ENCODE results near the gene DHTKD1.

DHTKD1 gene

DNA sequence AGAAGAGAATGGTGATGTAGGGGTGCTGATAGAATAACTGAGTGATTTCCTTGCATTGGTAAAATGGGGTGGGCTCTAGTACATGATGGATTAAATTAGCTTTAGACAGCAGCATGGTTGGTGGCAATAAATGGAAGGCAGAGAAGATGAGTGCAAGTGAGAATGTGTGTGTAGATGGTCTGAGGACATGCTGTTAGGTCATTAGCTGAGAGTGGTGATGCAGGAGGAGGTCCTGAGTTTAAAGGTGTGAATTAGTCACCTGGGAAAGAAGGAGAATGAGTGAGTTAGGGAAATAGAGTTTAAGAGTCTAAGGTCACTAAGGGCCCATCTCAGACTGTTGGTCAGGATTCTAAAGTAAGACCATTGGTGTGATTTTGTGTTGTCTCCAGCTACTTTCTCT, 42.8 kb downstream of the DHTKD1 start:
- H3K27ac ChIP-seq (replicated peaks; ENCODE audit: low read length) = no peak overlapping the region
- H3K9ac ChIP-seq (ENCODE audit: low read depth, low read length, poor library complexity) = no peak overlapping the region
- no peak overlapping the region for H2AFZ ChIP-seq (ENCODE audit: low read length)
- no peak overlapping the region for H3K23ac ChIP-seq (ENCODE audit: low read depth, low read length, poor library complexity)
- no peak overlapping the region for H3K14ac ChIP-seq (ENCODE audit: low read length)
- H3K4me1 ChIP-seq (ENCODE audit: control insufficient read depth in 2 of 2, insufficient read depth in 1 of 2, low read depth in 1 of 2, low read length in 2 of 2) = no peaks in the 10 kb centered on the region
- H2BK120ac ChIP-seq (ENCODE audit: low read depth, low read length) = no peak overlapping the region
- H3K9me3 ChIP-seq (replicated peaks in 1 of 2; ENCODE audit: control insufficient read depth in 2 of 2, insufficient read depth in 1 of 2, low read depth in 1 of 2, low read length in 2 of 2) = peaks cover 0 to 2% of the 10 kb centered on the region in 2 donors
- H3K4me2 ChIP-seq (ENCODE audit: insufficient read depth, low read length, poor library complexity, severe bottlenecking) = no peak overlapping the region
- H3K36me3 ChIP-seq (replicated peaks in 1 of 2; ENCODE audit: control insufficient read depth in 2 of 2, insufficient read depth in 2 of 2, low read length in 2 of 2) = peaks cover 19 to 88% of the 10 kb centered on the region in 2 donors
- H2BK5ac ChIP-seq (ENCODE audit: low read length) = no peak overlapping the region
- H4K8ac ChIP-seq (ENCODE audit: low read depth, low read length) = no peak overlapping the region
- no peak overlapping the region for H3K4ac ChIP-seq (ENCODE audit: low read length)
- H2AK5ac ChIP-seq (ENCODE audit: low read depth, low read length) = no peak overlapping the region
- no peak overlapping the region for H3K4me3 ChIP-seq (ENCODE audit: low read length in 2 of 2)
- H2BK12ac ChIP-seq (ENCODE audit: low read length) = no peak overlapping the region
- DNase-seq (ENCODE audit: low spot score) = no peak
- no peak overlapping the region for H2BK15ac ChIP-seq (ENCODE audit: low read length)
- no peak overlapping the region for H4K91ac ChIP-seq (ENCODE audit: low read depth, low read length, poor library complexity)
- H3K18ac ChIP-seq (ENCODE audit: low read length) = no peak overlapping the region
- H3K27me3 ChIP-seq (ENCODE audit: control insufficient read depth in 3 of 3, insufficient read depth in 3 of 3, low read depth in 1 of 3, low read length in 3 of 3) = no peaks in the 10 kb centered on the region
- H3K79me1 ChIP-seq (ENCODE audit: low read depth, low read length) = peaks cover 2% of the 10 kb centered on the region

DNA sequence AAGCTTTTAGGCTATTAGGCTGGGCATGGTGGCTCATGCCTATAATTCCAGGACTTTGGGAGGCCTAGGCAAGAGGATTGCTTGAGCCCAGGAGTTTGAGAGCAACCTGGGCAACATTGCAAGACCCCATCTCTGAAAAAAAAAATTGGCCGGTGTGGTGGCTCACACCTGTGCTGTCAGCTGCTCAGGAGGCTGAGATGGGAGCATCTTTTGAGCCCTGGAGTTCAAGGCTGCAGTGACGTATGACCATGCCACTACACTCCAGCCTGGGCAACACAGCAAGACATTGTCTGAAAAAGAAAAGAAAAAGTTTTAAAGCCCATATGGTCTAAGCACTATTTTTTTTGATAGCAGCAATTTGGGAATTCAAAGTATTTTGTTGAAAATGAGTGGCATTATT, 44.9 kb downstream of the DHTKD1 start:
- Histone ChIP-seq H2BK5ac (ENCODE audit: low read length) (no peak overlapping the region), H2AFZ (ENCODE audit: low read length) (no peak overlapping the region), H3K9me3 (replicated peaks in 1 of 2; ENCODE audit: control insufficient read depth in 2 of 2, insufficient read depth in 1 of 2, low read depth in 1 of 2, low read length in 2 of 2) (peaks cover 0 to 2% of the 10 kb centered on the region in 2 donors), H2BK12ac (ENCODE audit: low read length) (no peak overlapping the region), H3K9ac (ENCODE audit: low read depth, low read length, poor library complexity) (no peak overlapping the region), H4K91ac (ENCODE audit: low read depth, low read length, poor library complexity) (no peak overlapping the region), H3K4ac (ENCODE audit: low read length) (no peak overlapping the region), H3K27ac (replicated peaks; ENCODE audit: low read length) (no peak overlapping the region), H3K4me1 (ENCODE audit: control insufficient read depth in 2 of 2, insufficient read depth in 1 of 2, low read depth in 1 of 2, low read length in 2 of 2) (no peaks in the 10 kb centered on the region), H3K14ac (ENCODE audit: low read length) (no peak overlapping the region), H2BK120ac (ENCODE audit: low read depth, low read length) (no peak overlapping the region), H3K79me1 (ENCODE audit: low read depth, low read length) (no peaks in the 10 kb centered on the region), H3K27me3 (ENCODE audit: control insufficient read depth in 3 of 3, insufficient read depth in 3 of 3, low read depth in 1 of 3, low read length in 3 of 3) (no peaks in the 10 kb centered on the region), H4K8ac (ENCODE audit: low read depth, low read length) (no peak overlapping the region), H3K36me3 (replicated peaks in 1 of 2; ENCODE audit: control insufficient read depth in 2 of 2, insufficient read depth in 2 of 2, low read length in 2 of 2) (peaks cover 18 to 85% of the 10 kb centered on the region in 2 donors), H3K4me2 (ENCODE audit: insufficient read depth, low read length, poor library complexity, severe bottlenecking) (no peak overlapping the region), H2BK15ac (ENCODE audit: low read length) (no peak overlapping the region), H3K4me3 (ENCODE audit: low read length in 2 of 2) (no peak overlapping the region), H3K23ac (ENCODE audit: low read depth, low read length, poor library complexity) (no peak overlapping the region), H2AK5ac (ENCODE audit: low read depth, low read length) (no peak overlapping the region), H3K18ac (ENCODE audit: low read length) (no peak overlapping the region)
- no CpG with 5 or more reads among the region's 2 CpGs for WGBS, 2 donors (ENCODE audit: extremely low coverage in 2 of 2, insufficient read length in 2 of 2, insufficient replicate concordance in 1 of 2)
- DNase-seq (ENCODE audit: low spot score) = no peak

DNA sequence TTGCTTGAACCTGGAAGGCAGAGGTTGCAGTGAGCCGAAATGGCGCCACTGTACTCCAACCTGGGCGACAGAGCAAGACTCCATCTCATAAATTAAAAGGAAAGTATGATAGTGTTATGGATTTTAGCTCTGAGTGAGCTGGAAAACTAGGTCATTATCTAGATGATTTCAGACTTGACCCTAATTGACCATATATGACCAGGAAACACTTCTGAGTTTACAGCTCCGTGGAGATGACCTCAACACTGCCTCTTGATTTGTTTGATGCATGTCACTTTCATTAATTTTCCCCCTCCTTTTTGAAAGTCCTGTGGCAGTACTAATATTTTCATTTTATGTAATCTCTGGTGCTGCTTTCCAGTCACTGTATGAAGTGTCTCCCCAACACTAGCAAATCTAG, 52.9 kb downstream of the DHTKD1 start:
- no peak overlapping the region for H3K14ac ChIP-seq (ENCODE audit: low read length)
- H3K4me3 ChIP-seq (ENCODE audit: low read length in 2 of 2) = no peak overlapping the region
- no peaks in the 10 kb centered on the region for H3K4me1 ChIP-seq (ENCODE audit: control insufficient read depth in 2 of 2, insufficient read depth in 1 of 2, low read depth in 1 of 2, low read length in 2 of 2)
- H2BK120ac ChIP-seq (ENCODE audit: low read depth, low read length) = no peak overlapping the region
- no peak overlapping the region for H2BK5ac ChIP-seq (ENCODE audit: low read length)
- peaks cover 0 to 2% of the 10 kb centered on the region in 2 donors for H3K9me3 ChIP-seq (replicated peaks in 1 of 2; ENCODE audit: control insufficient read depth in 2 of 2, insufficient read depth in 1 of 2, low read depth in 1 of 2, low read length in 2 of 2)
- no peak overlapping the region for H2BK15ac ChIP-seq (ENCODE audit: low read length)
- no peak overlapping the region for H2BK12ac ChIP-seq (ENCODE audit: low read length)
- H3K4me2 ChIP-seq (ENCODE audit: insufficient read depth, low read length, poor library complexity, severe bottlenecking) = no peak overlapping the region
- no peak overlapping the region for H3K27ac ChIP-seq (replicated peaks; ENCODE audit: low read length)
- H4K8ac ChIP-seq (ENCODE audit: low read depth, low read length) = no peak overlapping the region
- H2AK5ac ChIP-seq (ENCODE audit: low read depth, low read length) = no peak overlapping the region
- no peaks in the 10 kb centered on the region for H3K79me1 ChIP-seq (ENCODE audit: low read depth, low read length)
- no peak overlapping the region for H4K91ac ChIP-seq (ENCODE audit: low read depth, low read length, poor library complexity)
- no peaks in the 10 kb centered on the region for H3K27me3 ChIP-seq (ENCODE audit: control insufficient read depth in 3 of 3, insufficient read depth in 3 of 3, low read depth in 1 of 3, low read length in 3 of 3)
- no CpG with 5 or more reads among the region's 4 CpGs for whole genome bisulfite sequencing, 2 donors (ENCODE audit: extremely low coverage in 2 of 2, insufficient read length in 2 of 2, insufficient replicate concordance in 1 of 2)
- no peak for DNase-seq (ENCODE audit: low spot score)
- H3K23ac ChIP-seq (ENCODE audit: low read depth, low read length, poor library complexity) = no peak overlapping the region
- no peak overlapping the region for H3K9ac ChIP-seq (ENCODE audit: low read depth, low read length, poor library complexity)
- no peak overlapping the region for H2AFZ ChIP-seq (ENCODE audit: low read length)
- no peak overlapping the region for H3K4ac ChIP-seq (ENCODE audit: low read length)
- peaks cover 12 to 72% of the 10 kb centered on the region in 2 donors for H3K36me3 ChIP-seq (replicated peaks in 1 of 2; ENCODE audit: control insufficient read depth in 2 of 2, insufficient read depth in 2 of 2, low read length in 2 of 2)
- H3K18ac ChIP-seq (ENCODE audit: low read length) = no peak overlapping the region

- peak within 1 kb of the TSS; percentile 93 for H3K4me2 ChIP-seq (ENCODE audit: insufficient read depth, low read length, poor library complexity, severe bottlenecking)
- no peak within 1 kb of the TSS for H3K4ac ChIP-seq (ENCODE audit: low read length)
- peaks cover 4 to 33% of the 10 kb centered on the region in 2 donors for H3K36me3 ChIP-seq (replicated peaks in 1 of 2; ENCODE audit: control insufficient read depth in 2 of 2, insufficient read depth in 2 of 2, low read length in 2 of 2)
- peak within 1 kb of the TSS; percentile 96 for H3K9ac ChIP-seq (ENCODE audit: low read depth, low read length, poor library complexity)
- H3K79me1 ChIP-seq (ENCODE audit: low read depth, low read length) = peaks cover 2% of the 10 kb centered on the region
- peak within 1 kb of the TSS; percentile 97 for H2AFZ ChIP-seq (ENCODE audit: low read length)
- peak; percentile 94 for DNase-seq (ENCODE audit: low spot score)
- peak within 1 kb of the TSS; percentile 95 for H3K23ac ChIP-seq (ENCODE audit: low read depth, low read length, poor library complexity)
- no peak within 1 kb of the TSS for H4K91ac ChIP-seq (ENCODE audit: low read depth, low read length, poor library complexity)
- peak within 1 kb of the TSS; percentile 43 for H4K8ac ChIP-seq (ENCODE audit: low read depth, low read length)
- H2BK5ac ChIP-seq (ENCODE audit: low read length) = peak within 1 kb of the TSS; percentile 87
- H3K14ac ChIP-seq (ENCODE audit: low read length) = peak within 1 kb of the TSS; percentile 94
- peaks cover 0 to 1% of the 10 kb centered on the region in 2 donors for H3K4me1 ChIP-seq (ENCODE audit: control insufficient read depth in 2 of 2, insufficient read depth in 1 of 2, low read depth in 1 of 2, low read length in 2 of 2)
- H3K27ac ChIP-seq (replicated peaks; ENCODE audit: low read length) = peak within 1 kb of the TSS; percentile 87
- H3K9me3 ChIP-seq (replicated peaks in 1 of 2; ENCODE audit: control insufficient read depth in 2 of 2, insufficient read depth in 1 of 2, low read depth in 1 of 2, low read length in 2 of 2) = peaks cover 0 to 5% of the 10 kb centered on the region in 2 donors
- no peaks in the 10 kb centered on the region for H3K27me3 ChIP-seq (ENCODE audit: control insufficient read depth in 3 of 3, insufficient read depth in 3 of 3, low read depth in 1 of 3, low read length in 3 of 3)
- peak within 1 kb of the TSS; percentile 99 for H3K18ac ChIP-seq (ENCODE audit: low read length)
- H2BK120ac ChIP-seq (ENCODE audit: low read depth, low read length) = peak within 1 kb of the TSS; percentile 81
- H3K4me3 ChIP-seq (ENCODE audit: low read length in 2 of 2) = peak within 1 kb of the TSS; percentile 76 to 97
- H2BK15ac ChIP-seq (ENCODE audit: low read length) = no peak within 1 kb of the TSS
- H2BK12ac ChIP-seq (ENCODE audit: low read length) = no peak within 1 kb of the TSS
- no CpG with 5 or more reads among the region's 108 CpGs for WGBS, 2 donors (ENCODE audit: extremely low coverage in 2 of 2, insufficient read length in 2 of 2, insufficient replicate concordance in 1 of 2)
- no peak within 1 kb of the TSS for H2AK5ac ChIP-seq (ENCODE audit: low read depth, low read length)
These were observed 60.7 kb downstream of the DHTKD1 start, which contains the start of gene SEC61A2 for GRCh38 chr10:12129222-12130111. Gene SEC61A2 (plus strand): TSS chr10:12129677. CDS start chr10:12129788, 111 bp downstream.

Measured in neuronal stem cell (in vitro differentiated cells).